HG02870 (cell line): ENCODE measurements around the gene ERBB3.
A peak's percentile ranks its signal among the peaks of the same experiment; 100 is the strongest.
"Not testable (repeated sequence)": the region's sequence is repeated elsewhere in the genome, so short reads cannot be mapped to it uniquely, and the experiment has no call there.

Experiments
- ATAC-seq: cut with Tn5 transposase; IDR thresholded peaks from one replicate; pipeline ENCODE4 v1.9.1; 2021; ENCODE audit warnings: mild to moderate bottlenecking, moderate library complexity; ENCODE audit not compliant: unreplicated experiment

ERBB3 gene

GRCh38 chr12:56079723-56080555, at the start of gene ERBB3:
TSS of gene ERBB3 (plus strand) at chr12:56080165. CDS start at chr12:56080301, 136 bp downstream.
- ATAC-seq: no peak

- ATAC-seq: no peak
These were observed 48.0 kb upstream of the ERBB3 start for GRCh38 chr12:56031987-56032386.

DNA sequence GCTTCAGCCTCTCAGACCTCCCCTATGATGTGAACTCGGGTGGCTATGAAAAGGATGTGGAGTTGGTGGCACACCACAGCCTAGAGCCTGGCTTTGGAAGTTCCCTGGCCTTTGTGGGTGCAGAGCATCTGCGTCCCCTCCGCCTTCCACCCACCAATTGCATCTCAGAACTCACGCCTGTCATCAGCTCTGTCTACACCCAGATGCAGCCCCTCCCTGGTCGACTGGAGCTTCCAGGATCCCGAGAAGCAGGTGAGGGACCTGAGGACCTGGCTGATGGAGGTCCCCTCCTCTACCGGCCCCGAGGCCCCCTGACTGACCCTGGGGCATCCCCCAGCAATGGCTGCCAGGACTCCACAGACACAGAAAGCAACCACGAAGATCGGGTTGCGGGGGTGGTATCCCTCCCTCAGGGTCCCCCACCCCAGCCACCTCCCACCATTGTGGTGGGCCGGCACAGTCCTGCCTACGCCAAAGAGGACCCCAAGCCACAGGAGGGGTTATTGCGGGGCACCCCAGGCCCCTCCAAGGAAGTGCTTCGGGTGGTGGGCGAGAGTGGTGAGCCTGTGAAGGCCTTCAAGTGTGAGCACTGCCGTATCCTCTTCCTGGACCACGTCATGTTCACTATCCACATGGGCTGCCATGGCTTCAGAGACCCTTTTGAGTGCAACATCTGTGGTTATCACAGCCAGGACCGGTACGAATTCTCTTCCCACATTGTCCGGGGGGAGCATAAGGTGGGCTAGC, 45.2 kb upstream of the ERBB3 start:
- ATAC-seq: no peak

DNA sequence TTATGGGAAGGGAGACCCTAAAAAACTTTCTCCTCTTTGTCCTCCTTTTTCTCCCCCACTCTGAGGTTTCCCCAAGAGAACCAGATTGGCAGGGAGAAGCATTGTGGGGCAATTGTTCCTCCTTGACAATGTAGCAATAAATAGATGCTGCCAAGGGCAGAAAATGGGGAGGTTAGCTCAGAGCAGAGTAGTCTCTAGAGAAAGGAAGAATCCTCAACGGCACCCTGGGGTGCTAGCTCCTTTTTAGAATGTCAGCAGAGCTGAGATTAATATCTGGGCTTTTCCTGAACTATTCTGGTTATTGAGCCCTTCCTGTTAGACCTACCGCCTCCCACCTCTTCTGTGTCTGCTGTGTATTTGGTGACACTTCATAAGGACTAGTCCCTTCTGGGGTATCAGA, 42.8 kb upstream of the ERBB3 start:
- ATAC-seq: no peak

DNA sequence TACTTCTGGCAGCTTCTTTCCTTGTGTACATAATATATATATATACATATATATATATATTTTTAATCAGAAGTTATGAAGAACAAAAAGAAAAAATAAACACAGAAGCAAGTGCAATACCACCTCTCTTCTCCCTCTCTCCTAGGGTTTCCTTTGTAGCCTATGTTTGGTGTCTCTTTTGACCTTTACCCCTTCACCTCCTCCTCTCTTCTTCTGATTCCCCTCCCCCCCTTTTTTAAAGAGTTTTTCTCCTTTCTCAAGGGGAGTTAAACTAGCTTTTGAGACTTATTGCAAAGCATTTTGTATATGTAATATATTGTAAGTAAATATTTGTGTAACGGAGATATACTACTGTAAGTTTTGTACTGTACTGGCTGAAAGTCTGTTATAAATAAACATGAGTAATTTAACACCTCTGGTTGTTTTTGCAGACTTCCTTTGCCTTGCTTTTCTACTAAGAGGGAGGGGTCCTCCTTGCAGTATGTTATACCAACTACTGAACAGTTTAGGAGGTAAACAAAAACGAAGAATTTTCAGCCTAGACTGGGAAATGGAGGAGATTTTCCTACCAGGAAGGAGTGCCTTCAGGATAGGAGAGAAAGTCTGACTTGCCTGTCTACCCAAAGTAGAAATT, 41.8 kb upstream of the ERBB3 start:
- ATAC-seq: no peak

DNA sequence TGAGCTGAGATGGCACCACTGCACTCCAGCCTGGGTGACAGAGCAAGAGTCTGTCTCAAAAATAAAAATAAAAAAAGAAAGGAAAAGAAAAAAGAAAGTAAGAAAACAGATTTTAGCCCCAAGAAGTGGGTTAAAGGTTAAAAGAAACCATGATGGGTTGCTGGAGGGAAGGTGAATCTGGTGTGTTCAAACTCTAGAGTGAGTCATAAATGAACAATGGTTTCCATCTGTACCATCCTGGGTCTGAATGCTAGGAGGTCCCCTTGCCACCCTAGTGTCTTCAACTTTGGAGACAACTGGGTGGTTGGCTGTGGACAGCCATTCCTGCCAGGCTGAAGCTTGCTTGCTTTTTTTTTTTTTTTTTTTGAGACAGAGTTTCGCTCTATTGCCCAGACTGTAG, 39.8 kb upstream of the ERBB3 start:
- ATAC-seq: no peak

GRCh38 chr12:56040963-56041551, 38.9 kb upstream of the ERBB3 start:
- ATAC-seq: peak; percentile 2

DNA sequence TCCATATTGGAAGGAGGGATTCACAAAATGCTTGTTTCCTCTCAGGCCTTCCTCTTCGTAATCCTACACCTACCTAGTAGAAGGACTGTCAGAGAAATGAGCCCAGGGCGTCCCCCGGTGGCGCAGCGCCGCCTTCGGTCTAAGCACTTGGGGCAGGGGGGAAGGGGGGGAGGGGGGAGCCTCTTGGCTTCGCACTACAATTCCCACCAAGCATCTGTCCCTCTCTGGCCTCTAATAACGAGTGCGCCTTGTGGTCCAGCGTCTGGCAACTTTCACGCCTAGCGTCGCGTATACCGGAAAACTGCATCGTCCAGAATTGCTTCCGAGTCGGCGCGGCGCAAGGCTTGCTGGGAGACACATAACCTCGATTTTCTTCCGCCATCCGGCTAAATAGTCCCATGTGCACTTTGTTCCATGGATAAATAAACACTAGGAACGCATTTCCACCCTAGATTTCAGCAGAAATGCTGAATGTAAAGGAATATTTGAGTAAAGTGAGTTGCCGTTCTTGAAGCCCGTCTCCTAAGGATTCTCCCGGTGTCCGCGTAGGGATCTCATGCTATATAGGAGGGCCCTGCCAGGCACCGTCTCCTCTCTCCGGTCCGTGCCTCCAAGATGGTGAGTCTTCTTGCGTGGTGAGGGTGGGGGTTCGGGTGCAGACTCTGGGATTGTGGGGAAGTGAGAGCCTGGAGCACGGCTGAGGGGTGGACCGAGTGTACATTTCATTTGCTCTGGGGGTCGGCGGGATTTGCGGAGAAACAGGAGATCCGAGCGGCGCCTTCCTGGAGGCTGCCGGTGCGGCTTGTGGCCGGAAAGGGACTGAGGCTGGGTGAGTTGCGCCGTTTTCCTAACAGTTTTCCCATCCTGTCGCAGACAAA, 38.2 kb upstream of the ERBB3 start, which contains the start of gene RPS26:
Gene RPS26, plus strand, starts transcription at position 367 of the 878 bp plus-strand sequence. Its CDS starts 249 bp downstream, at position 616.
- peak; percentile 91 for ATAC-seq

DNA sequence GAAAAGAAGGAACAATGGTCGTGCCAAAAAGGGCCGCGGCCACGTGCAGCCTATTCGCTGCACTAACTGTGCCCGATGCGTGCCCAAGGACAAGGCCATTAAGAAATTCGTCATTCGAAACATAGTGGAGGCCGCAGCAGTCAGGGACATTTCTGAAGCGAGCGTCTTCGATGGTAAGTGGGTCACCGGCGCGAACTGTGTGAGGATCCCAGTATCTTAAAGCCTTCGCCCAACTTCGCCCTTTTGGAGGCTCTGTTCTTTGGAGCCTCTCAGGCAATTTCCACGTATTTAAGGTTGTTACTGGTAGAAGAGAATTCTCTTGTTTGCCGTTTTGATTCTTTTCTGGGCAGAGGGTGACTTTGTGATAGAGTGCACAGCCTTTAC, 37.5 kb upstream of the ERBB3 start:
- not testable (repeated sequence) for ATAC-seq

GRCh38 chr12:56042843-56043242, 37.1 kb upstream of the ERBB3 start:
- no peak for ATAC-seq

- ATAC-seq: no peak
These were observed 33.8 kb upstream of the ERBB3 start for GRCh38 chr12:56046027-56046780.

DNA sequence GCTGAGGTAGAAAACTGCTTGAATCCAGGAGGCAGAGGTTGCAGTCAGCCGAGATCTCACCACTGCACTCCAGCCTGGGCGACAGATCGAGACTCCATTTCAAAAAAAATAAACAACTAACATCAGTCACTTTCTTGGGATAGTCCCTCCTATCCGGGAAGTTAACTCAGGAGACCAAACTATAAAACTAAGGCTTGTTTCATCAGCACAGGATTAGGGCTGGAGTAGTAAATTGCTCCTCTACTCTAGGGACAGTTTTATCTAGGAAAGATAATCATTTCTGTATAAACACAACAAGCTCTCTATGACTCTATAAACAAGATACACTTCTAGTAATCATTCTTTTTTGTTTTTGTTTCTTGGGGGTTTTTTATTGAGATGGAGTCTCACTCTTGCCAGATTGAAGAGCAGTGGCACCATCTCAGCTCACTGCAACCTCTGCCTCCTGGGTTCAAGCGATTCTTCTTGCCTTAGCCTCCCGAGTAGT, 26.5 kb upstream of the ERBB3 start:
- no peak for ATAC-seq

GRCh38 chr12:56059964-56060363, 20.0 kb upstream of the ERBB3 start:
- ATAC-seq: not testable (repeated sequence)

- no peak for ATAC-seq
These were observed 18.0 kb upstream of the ERBB3 start for GRCh38 chr12:56061982-56062381.

- no peak for ATAC-seq
These were observed 17.0 kb upstream of the ERBB3 start for GRCh38 chr12:56062996-56063395.

DNA sequence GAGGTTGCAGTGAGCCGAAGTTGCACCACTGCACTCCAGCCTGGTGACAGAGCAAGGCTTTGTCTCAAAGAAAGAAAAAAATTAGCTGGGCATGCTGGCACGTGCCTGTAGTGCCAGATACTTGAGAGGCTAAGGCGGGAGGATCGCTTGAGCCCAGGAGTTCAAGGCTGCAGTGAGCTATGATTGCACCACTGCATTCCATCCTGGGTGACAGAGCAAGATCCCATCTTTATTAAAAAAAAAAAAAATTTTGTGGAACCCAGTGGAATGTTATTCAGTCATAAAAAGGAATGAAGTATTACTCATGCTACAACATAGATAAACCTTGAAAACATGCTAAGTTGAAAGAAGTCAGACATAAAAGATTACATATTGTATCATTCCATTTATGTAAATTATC, 8.3 kb upstream of the ERBB3 start:
- no peak for ATAC-seq

GRCh38 chr12:56074396-56074795, 5.6 kb upstream of the ERBB3 start:
- ATAC-seq: no peak

DNA sequence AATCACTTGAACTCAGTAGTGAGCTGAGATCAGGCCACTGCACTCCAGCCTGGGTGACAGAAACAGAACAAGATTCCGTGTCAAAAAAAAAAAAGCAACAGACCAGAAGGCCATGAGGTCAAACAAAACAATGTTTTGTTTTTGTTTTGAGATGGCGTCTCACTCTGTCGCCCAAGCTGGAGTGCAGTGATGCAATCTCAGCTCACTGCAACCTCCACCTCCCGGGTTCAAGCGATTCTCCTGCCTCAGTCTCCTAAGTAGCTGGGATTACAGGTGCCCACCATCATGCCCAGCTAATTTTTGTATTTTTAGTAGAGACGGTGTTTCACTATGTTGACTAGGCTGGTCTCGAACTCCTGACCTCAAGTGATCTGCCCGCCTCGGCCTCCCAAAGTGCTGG, 2.0 kb upstream of the ERBB3 start:
- ATAC-seq: not testable (repeated sequence)

- ATAC-seq: no peak
These were observed 1.5 kb upstream of the ERBB3 start for GRCh38 chr12:56078427-56078826.
